Endothelial cell of umbilical vein (primary cell): ENCODE measurements around the gene MRPL34. TPM values are rescaled to one million over a fixed set of nuclear protein-coding genes. Genes with fewer than 3 reads are reported as not detected.

Source experiments
- BruUV-seq: library from RNA; stranded (reverse); fragments of 400-500 nt; replicated peaks from 2 replicates; lab custom pipeline; 2021; lab: Mats Ljungman, UMichigan
- CTCF ChIA-PET: fragments of 300-600, 350-600 bp; sonication (Branson Sonifier 250); formaldehyde crosslinking; loops from one replicate; lab custom pipeline; 2021; ENCODE audit warnings: antibody characterized with exemption, inconsistent platforms; lab: Charles Lee
- POLR2A ChIA-PET: fragments of 300-600, 350-600 bp; sonication (Branson Sonifier 250); formaldehyde crosslinking; loops from one replicate; lab custom pipeline; 2021; ENCODE audit warnings: antibody characterized with exemption, inconsistent platforms; lab: Charles Lee
- DNase-seq: peaks from one replicate; pipeline ENCODE4 v3.0.0-alpha.2; 2011; ENCODE audit warnings: low read depth, low spot score
- FAIRE-seq: peaks from 2 replicates; lab custom pipeline; 2011; peaks lifted over from hg19 to GRCh38; lab: Jason Lieb, UNC
- H2AFZ ChIP-seq: 2 replicates; pipeline ENCODE4 v1.6.0; 2012; ENCODE audit warnings: low read depth, low read length, control low read depth, inconsistent platforms
- H3K27ac ChIP-seq: 2 replicates; pipeline ENCODE4 v1.5.1; 2011; ENCODE audit warnings: low read depth, mild to moderate bottlenecking, control low read depth, low read length, moderate library complexity; ENCODE audit not compliant: insufficient read depth
- H3K27me3 ChIP-seq, 2 experiments: 2 replicates each; pipeline versions ENCODE4 v1.6.0 to v1.6.1; 2011; ENCODE audit warnings: low read length in 2 of 2, mixed read lengths in 1 of 2; ENCODE audit not compliant: control insufficient read depth in 2 of 2, insufficient read depth in 2 of 2
- H3K36me3 ChIP-seq, 2 experiments: 2 replicates in 1 of 2; 3 replicates in 1 of 2; pipeline ENCODE4 v1.5.1; 2011; ENCODE audit warnings: low read length in 2 of 2, mild to moderate bottlenecking in 1 of 2, moderate library complexity in 1 of 2; ENCODE audit not compliant: control insufficient read depth in 2 of 2, insufficient read depth in 2 of 2; ENCODE audit errors: extremely low read depth in 1 of 2
- H3K4me1 ChIP-seq: 3 replicates; pipeline ENCODE4 v1.5.1; 2011; ENCODE audit warnings: mild to moderate bottlenecking, low read length; ENCODE audit not compliant: control insufficient read depth, insufficient read depth; ENCODE audit errors: extremely low read depth
- H3K4me2 ChIP-seq: 2 replicates; pipeline ENCODE4 v1.6.1; 2011; ENCODE audit warnings: low read length, control low read depth, mixed read lengths; ENCODE audit not compliant: insufficient read depth
- H3K4me3 ChIP-seq, 3 experiments: fragments of 200-600 bp in 1 of 3; sonication (generic), shearing (Covaris generic) in 1 of 3; replicated peaks in 1 of 3; 2 replicates each; pipeline ENCODE4 v1.5.1; 2011 to 2016; ENCODE audit warnings: control low read depth in 3 of 3, low read length in 3 of 3, mild to moderate bottlenecking in 2 of 3, inconsistent platforms in 1 of 3, low read depth in 1 of 3, moderate library complexity in 1 of 3; ENCODE audit not compliant: insufficient read depth in 1 of 3
- H3K79me2 ChIP-seq: 2 replicates; pipeline ENCODE4 v1.6.0; 2012; ENCODE audit warnings: low read length, inconsistent platforms; ENCODE audit not compliant: control insufficient read depth, insufficient read depth
- H3K9ac ChIP-seq: replicated peaks from 2 replicates; pipeline ENCODE3; 2011; ENCODE audit warnings: low read length, control low read depth; ENCODE audit not compliant: insufficient read depth; ENCODE audit errors: extremely low read depth
- H3K9me1 ChIP-seq: replicated peaks from 3 replicates; pipeline ENCODE4 v1.6.0; 2011; ENCODE audit warnings: mild to moderate bottlenecking, low read length; ENCODE audit not compliant: control insufficient read depth, insufficient read depth; ENCODE audit errors: extremely low read depth
- H3K9me3 ChIP-seq: replicated peaks from 2 replicates; pipeline ENCODE4 v1.5.1; 2012; ENCODE audit warnings: low read length, inconsistent platforms; ENCODE audit not compliant: control insufficient read depth, insufficient read depth
- H4K20me1 ChIP-seq: replicated peaks from 2 replicates; pipeline ENCODE3; 2011; ENCODE audit warnings: mild to moderate bottlenecking, low read length; ENCODE audit not compliant: control insufficient read depth, insufficient read depth; ENCODE audit errors: extremely low read depth
- FOS ChIP-seq: IDR thresholded peaks from 2 replicates; pipeline ENCODE4 v1.6.1; 2011; ENCODE audit warnings: mild to moderate bottlenecking, low read length, moderate library complexity, borderline replicate concordance; ENCODE audit not compliant: insufficient read depth
- GATA2 ChIP-seq: IDR thresholded peaks from 2 replicates; pipeline ENCODE4 v1.7.0; 2011; ENCODE audit warnings: low read depth, mild to moderate bottlenecking, moderate library complexity, mixed read lengths, low read length; ENCODE audit not compliant: insufficient read length, insufficient read depth
- JUN ChIP-seq: IDR thresholded peaks from 2 replicates; pipeline ENCODE4 v1.6.1; 2011; ENCODE audit warnings: borderline replicate concordance, low read depth; ENCODE audit not compliant: insufficient read length, insufficient read depth
- MYC ChIP-seq: IDR thresholded peaks from one replicate; pipeline ENCODE4 v1.6.1; 2011; ENCODE audit warnings: mild to moderate bottlenecking, low read depth, low read length
- POLR2A ChIP-seq: IDR thresholded peaks from 2 replicates; pipeline ENCODE4 v1.6.1; 2012; ENCODE audit warnings: low read depth, mild to moderate bottlenecking, control low read depth, low read length
- POLR2AphosphoS5 ChIP-seq: IDR thresholded peaks from 2 replicates; pipeline ENCODE4 v1.6.1; 2012; ENCODE audit warnings: low read depth, mild to moderate bottlenecking, control low read depth, low read length, moderate library complexity; ENCODE audit not compliant: insufficient read depth
- dilution Hi-C: fragments of 300-500 bp; cut with MboI; formaldehyde crosslinking; loops from one replicate; pipeline ENCODE4 v1.15.0; 2019; ENCODE audit warnings: low sequenced_read_pairs; ENCODE audit not compliant: extremely low pct_ligation_motif_present
- intact Hi-C: fragments of 100-400 bp; cut with micrococcal nuclease; formaldehyde crosslinking; loops from one replicate; pipeline ENCODE4 v1.10.0; 2022
- polyA plus RNA-seq, 4 experiments: library from polyadenylated mRNA; depleted of rRNA in 3 of 4; stranded (reverse) in 3 of 4; unstranded in 1 of 4; fragments of >200 nt; gene quantifications; 2 replicates each; pipeline versions ENCODE4 v1.2.1 to v1.2.3, GENCODE V29; 2011 to 2012; ENCODE audit warnings: missing spikeins in 1 of 4
- total RNA-seq: library from RNA; stranded (reverse); gene quantifications from 2 replicates; pipeline ENCODE4 v1.2.3, GENCODE V29; 2021
- TF ChIP-seq, protein P1 (sequence below), 2 donors: IDR thresholded peaks; 1 replicate in 1 of 2; 2 replicates in 1 of 2; pipeline ENCODE4 v1.5.1; 2011; ENCODE audit warnings: low read length in 2 of 2, mild to moderate bottlenecking in 2 of 2, moderate library complexity in 2 of 2, control low read depth in 1 of 2, inconsistent platforms in 1 of 2, low read depth in 1 of 2; ENCODE audit not compliant: insufficient read depth in 1 of 2; ENCODE audit errors: extremely low read depth in 1 of 2
- TF ChIP-seq, protein P2 (sequence below): IDR thresholded peaks from 2 replicates; pipeline ENCODE4 v1.6.1; 2011; ENCODE audit not compliant: insufficient read depth, insufficient read length

The MRPL34 gene
- total and polyA plus RNA-seq, 2 donors (not counting 3 experiments of a cell fraction or from before 2014, with no cell fraction given): 45.5 to 55.7 TPM

DNA sequence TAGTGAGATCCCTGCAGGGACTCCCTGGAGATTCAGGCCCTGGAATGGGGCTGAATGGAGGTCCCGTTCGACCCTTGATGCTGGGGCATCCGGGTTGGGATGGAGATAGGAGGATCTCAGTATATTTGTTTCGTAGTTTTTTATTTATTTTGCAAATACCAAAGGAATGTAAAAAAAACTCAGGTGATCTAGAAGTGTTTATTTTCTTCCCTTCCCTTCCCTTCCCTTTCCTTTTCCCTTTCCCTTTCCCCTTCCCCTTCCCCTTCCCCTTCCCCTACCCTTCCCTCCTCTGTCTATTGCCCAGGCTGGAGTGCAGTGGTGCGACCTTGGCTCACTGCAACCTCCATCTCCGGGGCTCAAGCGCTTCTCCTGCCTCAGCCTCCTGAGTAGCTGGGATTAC is 36.2 kb downstream of the MRPL34 start:
- H3K36me3 ChIP-seq: no peaks in the 10 kb centered on the region
- H4K20me1 ChIP-seq: no peaks in the 10 kb centered on the region
- ChIA-PET CTCF (interaction anchor here (3.8 kb wide), 1 partner anchor 44 kb away, joined by 18 read pairs; no protein-coding TSS in a partner anchor), POLR2A (interaction anchor here (0.7 kb wide), 1 partner anchor 47 kb away, joined by 7 read pairs; no protein-coding TSS in a partner anchor)
- no peak for TF ChIP-seq MYC
- no peak for TF ChIP-seq POLR2AphosphoS5
- no peak for TF ChIP-seq FOS
- TF ChIP-seq GATA2: no peak
- TF ChIP-seq, protein P1, sequence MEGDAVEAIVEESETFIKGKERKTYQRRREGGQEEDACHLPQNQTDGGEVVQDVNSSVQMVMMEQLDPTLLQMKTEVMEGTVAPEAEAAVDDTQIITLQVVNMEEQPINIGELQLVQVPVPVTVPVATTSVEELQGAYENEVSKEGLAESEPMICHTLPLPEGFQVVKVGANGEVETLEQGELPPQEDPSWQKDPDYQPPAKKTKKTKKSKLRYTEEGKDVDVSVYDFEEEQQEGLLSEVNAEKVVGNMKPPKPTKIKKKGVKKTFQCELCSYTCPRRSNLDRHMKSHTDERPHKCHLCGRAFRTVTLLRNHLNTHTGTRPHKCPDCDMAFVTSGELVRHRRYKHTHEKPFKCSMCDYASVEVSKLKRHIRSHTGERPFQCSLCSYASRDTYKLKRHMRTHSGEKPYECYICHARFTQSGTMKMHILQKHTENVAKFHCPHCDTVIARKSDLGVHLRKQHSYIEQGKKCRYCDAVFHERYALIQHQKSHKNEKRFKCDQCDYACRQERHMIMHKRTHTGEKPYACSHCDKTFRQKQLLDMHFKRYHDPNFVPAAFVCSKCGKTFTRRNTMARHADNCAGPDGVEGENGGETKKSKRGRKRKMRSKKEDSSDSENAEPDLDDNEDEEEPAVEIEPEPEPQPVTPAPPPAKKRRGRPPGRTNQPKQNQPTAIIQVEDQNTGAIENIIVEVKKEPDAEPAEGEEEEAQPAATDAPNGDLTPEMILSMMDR (IDR thresholded peaks at IDR 0.05; ENCODE audit: extremely low read depth in 1 of 2, insufficient read depth in 1 of 2, low read depth in 1 of 2, low read length in 2 of 2): no peak
- TF ChIP-seq, protein P2, sequence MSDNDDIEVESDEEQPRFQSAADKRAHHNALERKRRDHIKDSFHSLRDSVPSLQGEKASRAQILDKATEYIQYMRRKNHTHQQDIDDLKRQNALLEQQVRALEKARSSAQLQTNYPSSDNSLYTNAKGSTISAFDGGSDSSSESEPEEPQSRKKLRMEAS: no peak
- TF ChIP-seq JUN: no peak
- TF ChIP-seq POLR2A: no peak
- no peak for DNase-seq
- no peak overlapping the region for H3K9ac ChIP-seq
- no TSS peak for BruUV-seq
- FAIRE-seq: no peak
- intact Hi-C loops: no loop called here
- dilution Hi-C loops: no loop called here
- H3K4me2 ChIP-seq: no peak overlapping the region
- no peak overlapping the region for H3K27ac ChIP-seq
- H3K9me1 ChIP-seq: no peaks in the 10 kb centered on the region
- H3K9me3 ChIP-seq: no peaks in the 10 kb centered on the region
- H3K27me3 ChIP-seq: no peaks in the 10 kb centered on the region
- H2AFZ ChIP-seq: no peak overlapping the region
- peaks cover 12% of the 10 kb centered on the region for H3K4me1 ChIP-seq
- peaks cover 4% of the 10 kb centered on the region for H3K79me2 ChIP-seq
- no peak overlapping the region for H3K4me3 ChIP-seq
